GM12873 (cell line): Measurements from ENCODE around the gene SDHAF4.

ENCODE experiments used
- TF ChIP-seq, protein P1 (sequence below): IDR thresholded peaks from 2 replicates; pipeline ENCODE4 v1.5.1; 2012; ENCODE audit warnings: low read depth, mild to moderate bottlenecking, moderate library complexity, low read length, control low read depth; ENCODE audit not compliant: insufficient read depth; ENCODE audit errors: missing control alignments

Gene SDHAF4

GRCh38 chr6:70625436-70625835 is 58.7 kb downstream of the SDHAF4 start:
- TF ChIP-seq, protein P1, sequence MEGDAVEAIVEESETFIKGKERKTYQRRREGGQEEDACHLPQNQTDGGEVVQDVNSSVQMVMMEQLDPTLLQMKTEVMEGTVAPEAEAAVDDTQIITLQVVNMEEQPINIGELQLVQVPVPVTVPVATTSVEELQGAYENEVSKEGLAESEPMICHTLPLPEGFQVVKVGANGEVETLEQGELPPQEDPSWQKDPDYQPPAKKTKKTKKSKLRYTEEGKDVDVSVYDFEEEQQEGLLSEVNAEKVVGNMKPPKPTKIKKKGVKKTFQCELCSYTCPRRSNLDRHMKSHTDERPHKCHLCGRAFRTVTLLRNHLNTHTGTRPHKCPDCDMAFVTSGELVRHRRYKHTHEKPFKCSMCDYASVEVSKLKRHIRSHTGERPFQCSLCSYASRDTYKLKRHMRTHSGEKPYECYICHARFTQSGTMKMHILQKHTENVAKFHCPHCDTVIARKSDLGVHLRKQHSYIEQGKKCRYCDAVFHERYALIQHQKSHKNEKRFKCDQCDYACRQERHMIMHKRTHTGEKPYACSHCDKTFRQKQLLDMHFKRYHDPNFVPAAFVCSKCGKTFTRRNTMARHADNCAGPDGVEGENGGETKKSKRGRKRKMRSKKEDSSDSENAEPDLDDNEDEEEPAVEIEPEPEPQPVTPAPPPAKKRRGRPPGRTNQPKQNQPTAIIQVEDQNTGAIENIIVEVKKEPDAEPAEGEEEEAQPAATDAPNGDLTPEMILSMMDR = no peak

DNA sequence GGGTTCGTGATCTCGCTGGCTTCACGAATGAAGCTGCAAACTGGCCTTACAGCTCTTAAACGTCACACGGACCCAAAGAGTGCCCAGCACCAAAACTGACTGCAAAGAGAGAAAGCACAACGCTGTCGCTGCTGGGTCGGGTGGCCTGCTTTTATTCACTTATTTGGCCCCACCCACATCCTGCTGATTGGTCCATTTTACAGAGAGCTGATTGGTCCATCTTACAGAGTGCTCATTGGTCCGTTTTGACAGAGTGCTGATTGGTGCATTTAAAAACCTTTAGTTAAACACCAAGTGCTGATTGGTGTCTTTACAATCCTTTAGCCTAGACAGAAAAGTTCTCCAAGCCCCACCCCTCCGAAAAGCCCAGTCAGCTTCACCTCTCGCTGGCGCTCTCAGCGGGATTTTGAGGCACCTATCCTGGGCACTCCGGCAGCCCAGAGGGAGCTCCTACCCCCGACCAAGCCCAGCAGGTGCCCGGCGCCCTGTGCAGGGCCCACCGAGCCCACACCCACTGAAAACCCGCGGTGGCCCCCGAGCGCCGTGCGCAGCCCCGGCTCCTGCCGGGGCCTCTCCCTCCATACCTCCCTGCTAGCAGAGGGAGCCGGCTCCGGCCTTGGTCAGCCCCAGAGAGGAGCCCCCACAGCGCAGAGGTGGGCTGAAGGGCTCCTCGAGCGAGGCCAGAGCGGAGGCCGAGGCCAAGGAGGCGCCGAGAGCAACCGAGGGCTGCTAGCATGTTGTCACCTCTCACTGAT is 60.9 kb downstream of the SDHAF4 start:
- TF ChIP-seq, protein P1 = no peak

- TF ChIP-seq, protein P1 = no peak
Measured at GRCh38 chr6:70629929-70630328, 63.2 kb downstream of the SDHAF4 start.

DNA sequence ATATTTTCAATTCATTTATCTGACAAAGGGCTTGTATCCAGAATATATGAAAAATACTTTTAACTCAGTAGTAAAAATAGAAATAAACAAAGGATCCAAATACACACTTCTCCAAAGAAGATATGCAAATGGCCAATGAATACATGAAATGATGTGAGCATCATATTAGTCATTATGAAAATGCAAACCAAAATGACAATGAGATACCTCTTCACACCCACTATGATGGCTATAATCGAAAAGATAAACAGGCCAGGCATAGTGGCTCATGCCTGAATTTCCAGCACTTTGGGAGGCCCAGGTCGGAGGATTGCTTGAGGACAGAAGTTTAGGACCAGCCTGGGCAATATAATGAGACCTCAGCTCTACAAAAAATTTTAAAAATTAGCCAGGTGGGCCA is 67.1 kb downstream of the SDHAF4 start:
- TF ChIP-seq, protein P1 = no peak

DNA sequence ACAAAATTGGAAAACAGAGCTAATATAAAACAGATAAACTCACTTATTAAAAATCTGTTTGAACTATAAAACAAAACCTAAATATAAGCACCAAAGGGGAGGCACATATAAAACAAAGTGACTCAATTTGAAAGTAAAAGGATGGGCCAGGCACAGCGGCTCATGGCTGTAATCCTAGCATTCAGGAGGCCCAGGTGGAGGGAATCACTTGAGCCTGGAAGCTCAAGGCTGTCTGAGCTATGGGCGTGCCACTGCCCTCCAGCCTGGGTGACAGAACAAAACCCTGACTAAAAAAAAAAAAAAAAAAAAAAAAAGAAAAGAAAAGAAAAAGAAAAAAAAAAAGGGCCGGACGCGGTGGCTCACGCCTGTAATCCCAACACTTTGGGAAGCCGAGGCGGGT is 69.9 kb downstream of the SDHAF4 start:
- TF ChIP-seq, protein P1 = no peak

DNA sequence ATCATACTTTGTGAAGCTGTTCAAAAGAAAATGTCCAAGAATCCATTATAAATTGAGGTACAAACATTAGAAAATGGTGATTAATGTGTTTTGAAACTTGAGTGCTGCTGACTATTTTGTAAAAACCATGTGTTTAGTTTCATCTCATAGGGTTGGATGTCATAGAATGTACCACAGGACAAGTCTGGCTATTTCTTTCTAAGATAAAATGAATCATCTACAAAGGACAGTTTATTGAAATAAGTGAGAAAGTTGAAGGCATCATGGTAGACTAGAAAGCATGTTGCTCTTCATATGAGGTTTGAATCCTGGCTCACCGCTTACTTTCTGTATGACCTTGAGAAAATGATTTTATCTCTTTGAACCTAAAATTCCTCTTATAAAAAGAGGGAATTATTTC is 71.7 kb downstream of the SDHAF4 start:
- TF ChIP-seq, protein P1 = no peak
